AG09319 (cell line): ENCODE measurements around the gene TMEM128.
"Not testable (repeated sequence)": the region's sequence is repeated elsewhere in the genome, so short reads cannot be mapped to it uniquely, and the experiment has no call there.

Experiments
- DNase-seq: peaks from one replicate; pipeline ENCODE4 v3.0.0-alpha.2; 2010; ENCODE audit warnings: low read depth; ENCODE audit errors: extremely low read depth
- TF ChIP-seq, protein P1 (sequence below): IDR thresholded peaks from 2 replicates; pipeline ENCODE4 v1.5.1; 2011; ENCODE audit warnings: low read depth, mild to moderate bottlenecking, inconsistent platforms, low read length, moderate library complexity

Gene TMEM128

DNA sequence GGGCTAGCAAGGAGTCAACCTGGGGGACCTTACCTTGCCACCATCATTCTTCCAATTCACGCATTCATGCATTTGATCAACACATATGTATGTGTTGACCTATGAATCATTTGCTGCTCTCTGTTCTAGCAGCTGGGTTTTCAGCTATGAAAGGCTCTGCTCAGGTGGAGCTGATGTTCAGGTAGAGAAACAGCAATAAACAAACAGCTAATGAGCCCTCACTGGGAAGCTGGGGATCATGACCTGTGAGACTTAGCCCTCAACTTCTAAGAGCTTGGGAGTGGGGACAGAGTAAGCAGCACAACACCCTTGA is 19.7 kb downstream of the TMEM128 start:
- no peak for DNase-seq
- TF ChIP-seq, protein P1, sequence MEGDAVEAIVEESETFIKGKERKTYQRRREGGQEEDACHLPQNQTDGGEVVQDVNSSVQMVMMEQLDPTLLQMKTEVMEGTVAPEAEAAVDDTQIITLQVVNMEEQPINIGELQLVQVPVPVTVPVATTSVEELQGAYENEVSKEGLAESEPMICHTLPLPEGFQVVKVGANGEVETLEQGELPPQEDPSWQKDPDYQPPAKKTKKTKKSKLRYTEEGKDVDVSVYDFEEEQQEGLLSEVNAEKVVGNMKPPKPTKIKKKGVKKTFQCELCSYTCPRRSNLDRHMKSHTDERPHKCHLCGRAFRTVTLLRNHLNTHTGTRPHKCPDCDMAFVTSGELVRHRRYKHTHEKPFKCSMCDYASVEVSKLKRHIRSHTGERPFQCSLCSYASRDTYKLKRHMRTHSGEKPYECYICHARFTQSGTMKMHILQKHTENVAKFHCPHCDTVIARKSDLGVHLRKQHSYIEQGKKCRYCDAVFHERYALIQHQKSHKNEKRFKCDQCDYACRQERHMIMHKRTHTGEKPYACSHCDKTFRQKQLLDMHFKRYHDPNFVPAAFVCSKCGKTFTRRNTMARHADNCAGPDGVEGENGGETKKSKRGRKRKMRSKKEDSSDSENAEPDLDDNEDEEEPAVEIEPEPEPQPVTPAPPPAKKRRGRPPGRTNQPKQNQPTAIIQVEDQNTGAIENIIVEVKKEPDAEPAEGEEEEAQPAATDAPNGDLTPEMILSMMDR = no peak

DNA sequence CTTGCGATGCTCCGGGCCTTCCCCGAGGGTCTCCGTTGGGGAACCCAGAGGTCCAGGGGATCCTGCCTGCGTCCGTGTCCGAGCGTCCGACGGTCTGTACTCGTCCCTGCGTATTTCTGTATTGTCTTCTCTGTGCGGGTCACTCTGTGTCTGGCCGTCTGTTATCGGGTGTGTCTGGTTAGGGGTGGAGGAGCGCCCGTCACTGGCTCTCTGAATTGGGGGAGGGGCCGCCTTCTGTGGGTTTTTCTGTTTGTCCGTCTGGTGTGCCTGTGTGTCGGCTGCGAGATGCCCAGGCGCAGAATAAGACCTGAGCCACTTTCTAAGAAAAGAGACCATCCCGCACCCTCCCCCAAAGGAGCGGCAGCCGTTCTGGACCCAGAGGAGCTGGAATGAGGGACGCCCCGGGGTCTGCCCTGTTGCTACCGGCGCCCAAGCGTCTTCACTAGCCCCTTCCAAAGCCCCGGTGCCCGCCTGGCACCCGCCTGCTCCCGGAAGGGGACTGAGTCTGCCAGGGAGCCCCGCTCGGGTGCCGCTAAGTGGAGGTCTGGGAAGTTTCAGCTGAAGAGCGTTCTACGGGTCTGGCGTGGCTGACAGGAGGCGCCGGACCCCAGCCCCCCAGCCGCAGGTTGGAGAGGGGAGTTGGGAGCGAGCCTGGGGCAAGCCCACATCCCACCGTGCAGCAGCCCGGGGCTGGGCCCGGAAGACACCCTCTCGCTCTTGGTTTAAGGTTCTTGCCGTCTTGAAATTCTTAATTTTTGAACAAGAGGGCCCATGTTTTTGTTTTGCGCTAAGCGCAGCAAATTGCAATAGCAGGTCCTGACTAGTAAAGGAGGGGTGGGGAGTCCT is 20.3 kb downstream of the TMEM128 start:
- TF ChIP-seq, protein P1 = no peak
- no peak for DNase-seq

DNA sequence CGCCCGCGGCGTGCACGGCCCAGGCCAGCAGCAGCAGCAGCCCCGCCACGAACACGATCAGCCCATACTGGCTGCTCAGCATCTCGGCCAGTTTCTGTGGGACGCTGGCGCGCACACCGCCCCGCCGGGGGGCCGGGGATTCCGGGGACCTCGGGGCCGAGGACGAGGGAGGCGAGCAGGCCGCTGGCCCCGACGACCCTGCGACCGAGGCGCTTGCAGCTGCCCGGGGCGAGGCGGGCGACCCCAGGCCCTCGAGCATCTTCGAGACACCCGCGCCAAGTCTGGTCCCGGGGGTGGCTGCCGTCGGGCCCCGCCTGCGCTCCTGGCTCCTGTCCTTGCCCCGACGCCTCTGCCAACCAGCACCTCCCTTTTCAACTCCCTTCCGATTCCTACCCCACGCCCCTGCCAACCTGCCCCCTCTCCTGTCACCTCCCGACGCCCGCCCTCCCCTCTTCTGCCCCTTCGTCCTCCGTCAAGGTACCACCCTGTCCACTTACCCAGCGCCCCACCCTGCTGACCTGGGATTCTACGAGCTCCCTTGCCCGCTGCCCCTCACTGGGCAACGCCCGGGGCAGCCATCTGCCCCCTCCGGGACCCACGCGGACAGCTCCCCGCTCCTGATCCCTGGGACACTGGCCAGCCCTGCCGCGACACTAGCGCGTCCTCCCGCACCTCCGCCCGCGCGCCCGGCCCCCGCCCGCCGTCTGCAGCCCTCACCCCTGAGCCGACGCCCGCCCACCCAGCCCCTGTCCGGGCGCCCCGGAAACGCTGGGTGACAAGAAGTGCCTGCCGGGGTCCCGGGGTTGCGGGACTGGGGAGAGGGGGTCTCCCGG is 21.2 kb downstream of the TMEM128 start, which contains the start of gene OTOP1:
OTOP1 (minus strand) TSS at position 324 of the 833 bp plus-strand sequence; CDS start at position 259, 65 bp downstream.
- no peak for DNase-seq
- TF ChIP-seq, protein P1 = no peak

DNA sequence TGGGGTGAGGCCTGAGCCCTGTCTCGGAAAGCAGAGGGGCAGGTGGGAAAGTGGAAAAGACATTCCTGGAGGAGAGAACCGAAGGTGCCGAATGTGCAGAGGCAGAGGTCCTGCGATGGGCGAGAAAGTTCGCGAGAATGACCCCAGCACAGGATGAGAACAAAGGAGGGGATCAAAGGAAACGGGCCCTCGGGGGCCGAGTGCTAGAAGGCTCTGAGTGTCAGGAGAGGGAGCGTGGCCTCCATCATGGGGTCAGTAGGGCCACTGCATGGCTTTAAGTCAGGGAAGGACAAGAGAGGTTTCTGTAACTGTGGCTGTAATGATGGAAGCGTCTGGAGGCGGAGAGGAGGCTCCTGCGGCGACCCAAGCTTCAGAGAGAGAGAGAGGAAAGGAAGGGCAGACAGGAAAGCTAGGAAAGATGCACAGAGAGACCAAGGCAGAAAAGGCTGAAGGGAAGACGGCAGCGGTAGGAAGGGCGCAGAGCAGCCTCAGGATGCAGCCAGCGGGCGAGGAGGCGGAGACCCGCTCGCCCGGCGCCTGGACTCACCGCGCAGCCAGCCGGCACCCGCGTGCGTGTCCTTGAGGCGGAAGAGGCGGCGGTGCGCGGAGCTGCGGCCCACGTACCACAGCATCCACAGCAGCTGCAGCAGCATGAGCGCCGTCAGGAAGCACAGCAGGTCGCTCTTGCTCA is 22.0 kb downstream of the TMEM128 start:
- DNase-seq = no peak
- TF ChIP-seq, protein P1 = no peak

- DNase-seq = no peak
- TF ChIP-seq, protein P1 = no peak
Observed at GRCh38 chr4:4217113-4217512, 30.9 kb downstream of the TMEM128 start.

- DNase-seq = peak; percentile 5
- TF ChIP-seq, protein P1 = no peak
Observed at GRCh38 chr4:4216648-4217047, 31.4 kb downstream of the TMEM128 start.

DNA sequence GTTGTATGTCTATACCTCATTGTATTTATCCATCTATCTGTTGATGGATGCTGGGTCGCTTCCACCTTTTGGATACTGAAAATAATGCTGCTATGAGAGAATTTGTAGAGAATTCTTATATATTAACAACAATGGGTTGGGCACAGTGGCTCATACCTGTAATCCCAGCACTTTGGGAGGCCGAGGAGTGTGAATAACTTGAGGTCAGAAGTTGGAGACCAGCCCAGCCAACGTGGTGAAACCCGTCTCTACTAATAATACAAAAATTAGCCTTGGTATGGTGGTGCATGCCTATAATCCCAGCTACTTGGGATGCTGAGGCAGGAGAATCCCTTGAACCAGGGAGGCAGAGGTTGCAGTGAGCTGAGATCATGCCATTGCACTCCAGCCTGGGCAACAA is 34.3 kb downstream of the TMEM128 start:
- not testable (repeated sequence) for DNase-seq
